OCI-LY7 (cell line): ENCODE data around the gene TBC1D7. TPM values are rescaled to one million over a fixed set of nuclear protein-coding genes. Genes with fewer than 3 reads are reported as not detected.

Experiments
- BruUV-seq: library from RNA; stranded (reverse); fragments of 400-500 nt; replicated peaks from 2 replicates; lab custom pipeline; 2021; lab: Mats Ljungman, UMichigan
- CTCF ChIA-PET: fragments of 300-600 bp; sonication (Branson Sonifier 250); formaldehyde crosslinking; loops from one replicate; lab custom pipeline; 2022; ENCODE audit warnings: antibody characterized with exemption; ENCODE audit not compliant: unreplicated experiment; lab: Charles Lee
- POLR2A ChIA-PET: fragments of 300-600 bp; sonication (Branson Sonifier 250); formaldehyde crosslinking; loops from one replicate; lab custom pipeline; 2022; ENCODE audit warnings: antibody characterized with exemption; lab: Charles Lee
- DNase-seq: peaks from one replicate; pipeline ENCODE4 v3.0.0-alpha.2; 2015; ENCODE audit warnings: low spot score
- H2AFZ ChIP-seq: fragments of 200-600 bp; sonication (generic), shearing (Covaris generic); 2 replicates; pipeline ENCODE4 v1.6.1; 2014; ENCODE audit warnings: mild to moderate bottlenecking, antibody characterized with exemption, low read length, moderate library complexity
- H3K27ac ChIP-seq: fragments of 200-600 bp; sonication (generic); 2 replicates; pipeline ENCODE4 v1.5.1; 2014; ENCODE audit warnings: mixed run types, low read depth, mild to moderate bottlenecking, moderate library complexity, low read length, inconsistent platforms; ENCODE audit not compliant: poor library complexity, severe bottlenecking
- H3K36me3 ChIP-seq: fragments of 200-600 bp; sonication (generic); 2 replicates; pipeline ENCODE4 v1.6.1; 2014; ENCODE audit warnings: mild to moderate bottlenecking, antibody characterized with exemption, low read length, moderate library complexity, mixed read lengths; ENCODE audit not compliant: insufficient read depth
- H3K4me1 ChIP-seq: fragments of 200-600 bp; sonication (generic); 2 replicates; pipeline ENCODE4 v1.5.1; 2014; ENCODE audit warnings: mild to moderate bottlenecking, low read length; ENCODE audit not compliant: insufficient read depth, poor library complexity, severe bottlenecking
- H3K4me2 ChIP-seq: fragments of 200-600 bp; sonication (generic); 2 replicates; pipeline ENCODE4 v1.6.1; 2014; ENCODE audit warnings: mild to moderate bottlenecking, low read length
- H3K4me3 ChIP-seq: fragments of 200-600 bp; sonication (generic); 2 replicates; pipeline ENCODE4 v1.5.1; 2014; ENCODE audit warnings: mild to moderate bottlenecking, low read depth, low read length; ENCODE audit not compliant: poor library complexity, severe bottlenecking
- H3K79me2 ChIP-seq: fragments of 200-600 bp; sonication (generic); 2 replicates; pipeline ENCODE4 v1.6.1; 2016; ENCODE audit warnings: low read depth, mild to moderate bottlenecking, low read length, moderate library complexity, mixed read lengths; ENCODE audit not compliant: insufficient read depth
- H3K9me2 ChIP-seq: fragments of 200-600 bp; sonication (generic); 2 replicates; pipeline ENCODE4 v1.6.1; 2016; ENCODE audit warnings: mild to moderate bottlenecking, low read length, mixed read lengths; ENCODE audit not compliant: insufficient read depth
- H3K9me3 ChIP-seq: fragments of 200-600 bp; sonication (generic); 2 replicates; pipeline ENCODE4 v1.6.1; 2014; ENCODE audit warnings: mild to moderate bottlenecking, mixed run types, low read length, mixed read lengths
- H4K20me1 ChIP-seq: fragments of 200-600 bp; sonication (generic); 2 replicates; pipeline ENCODE4 v1.6.1; 2014; ENCODE audit warnings: mild to moderate bottlenecking, antibody characterized with exemption, low read length, moderate library complexity, mixed read lengths; ENCODE audit not compliant: insufficient read depth
- EZH2phosphoT487 ChIP-seq: fragments of 200-600 bp; sonication (generic); IDR thresholded peaks from 2 replicates; pipeline ENCODE4 v1.6.1; 2018; ENCODE audit warnings: low read depth, borderline replicate concordance, mild to moderate bottlenecking, mixed run types, antibody characterized with exemption, low read length, moderate library complexity, mixed read lengths
- intact Hi-C: fragments of 100-400 bp; cut with micrococcal nuclease; formaldehyde crosslinking; loops from one replicate; pipeline ENCODE4 v1.10.0; 2022; ENCODE audit not compliant: unreplicated experiment
- total RNA-seq, 2 experiments: library from RNA; depleted of rRNA in 1 of 2; stranded (reverse); fragments of >200 nt in 1 of 2; shearing (Covaris generic) in 1 of 2; gene quantifications; 2 replicates each; pipeline ENCODE4 v1.2.3, GENCODE V29; 2014 to 2022
- TF ChIP-seq, protein P1 (sequence below): fragments of 200-600 bp; sonication (generic); conservative IDR thresholded peaks from 2 replicates; pipeline ENCODE4 v1.5.1; 2014; ENCODE audit warnings: mild to moderate bottlenecking, antibody characterized with exemption, low read length, moderate library complexity, mixed read lengths

TBC1D7 gene
- total RNA-seq, 2 experiments from 2014 or later: 46.2 to 69.2 TPM

GRCh38 chr6:13371421-13372072 lies 43.2 kb upstream of the TBC1D7 start:
- Histone ChIP-seq H3K4me2 (no peak overlapping the region), H3K4me3 (no peak overlapping the region), H2AFZ (no peak overlapping the region), H4K20me1 (no peaks in the 10 kb centered on the region), H3K36me3 (peaks cover 2% of the 10 kb centered on the region; the same call in 1 of the 2 replicates), H3K4me1 (peaks cover 25% of the 10 kb centered on the region), H3K79me2 (no peaks in the 10 kb centered on the region), H3K9me2 (no peaks in the 10 kb centered on the region), H3K9me3 (no peaks in the 10 kb centered on the region), H3K27ac (no peak overlapping the region)
- no TSS peak for BruUV-seq
- intact Hi-C loops: no loop called here
- no peak for DNase-seq
- ChIA-PET CTCF (interaction anchor here (1.0 kb wide), 1 partner anchor 14 kb away, joined by 4 read pairs; no protein-coding TSS in a partner anchor), POLR2A (interaction anchor here (0.6 to 2.6 kb wide), 6 partner anchors 8 to 259 kb away, joined by 3 to 8 read pairs (median 4); no protein-coding TSS in a partner anchor)
- TF ChIP-seq, protein P1, sequence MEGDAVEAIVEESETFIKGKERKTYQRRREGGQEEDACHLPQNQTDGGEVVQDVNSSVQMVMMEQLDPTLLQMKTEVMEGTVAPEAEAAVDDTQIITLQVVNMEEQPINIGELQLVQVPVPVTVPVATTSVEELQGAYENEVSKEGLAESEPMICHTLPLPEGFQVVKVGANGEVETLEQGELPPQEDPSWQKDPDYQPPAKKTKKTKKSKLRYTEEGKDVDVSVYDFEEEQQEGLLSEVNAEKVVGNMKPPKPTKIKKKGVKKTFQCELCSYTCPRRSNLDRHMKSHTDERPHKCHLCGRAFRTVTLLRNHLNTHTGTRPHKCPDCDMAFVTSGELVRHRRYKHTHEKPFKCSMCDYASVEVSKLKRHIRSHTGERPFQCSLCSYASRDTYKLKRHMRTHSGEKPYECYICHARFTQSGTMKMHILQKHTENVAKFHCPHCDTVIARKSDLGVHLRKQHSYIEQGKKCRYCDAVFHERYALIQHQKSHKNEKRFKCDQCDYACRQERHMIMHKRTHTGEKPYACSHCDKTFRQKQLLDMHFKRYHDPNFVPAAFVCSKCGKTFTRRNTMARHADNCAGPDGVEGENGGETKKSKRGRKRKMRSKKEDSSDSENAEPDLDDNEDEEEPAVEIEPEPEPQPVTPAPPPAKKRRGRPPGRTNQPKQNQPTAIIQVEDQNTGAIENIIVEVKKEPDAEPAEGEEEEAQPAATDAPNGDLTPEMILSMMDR: no peak
- TF ChIP-seq EZH2phosphoT487: no peak

- Histone ChIP-seq H4K20me1 (no peaks in the 10 kb centered on the region), H3K4me3 (no peak overlapping the region), H3K4me2 (no peak overlapping the region), H3K36me3 (no peaks in the 10 kb centered on the region), H3K4me1 (peaks cover 19% of the 10 kb centered on the region), H3K9me3 (no peaks in the 10 kb centered on the region), H3K79me2 (no peaks in the 10 kb centered on the region), H2AFZ (no peak overlapping the region), H3K9me2 (no peaks in the 10 kb centered on the region), H3K27ac (no peak overlapping the region)
- BruUV-seq: no TSS peak
- TF ChIP-seq, protein P1: no peak
- TF ChIP-seq EZH2phosphoT487: no peak
- POLR2A ChIA-PET: interaction anchor here (0.8 to 0.9 kb wide), 2 partner anchors 14 to 35 kb away, joined by 3 read pairs; no protein-coding TSS in a partner anchor
- CTCF ChIA-PET: no interaction called here
- DNase-seq: no peak
- intact Hi-C loops: no loop called here
Measured at GRCh38 chr6:13370623-13371022, 42.3 kb upstream of the TBC1D7 start.

GRCh38 chr6:13369591-13369990 lies 41.3 kb upstream of the TBC1D7 start:
- no peak for DNase-seq
- Histone ChIP-seq H4K20me1 (no peaks in the 10 kb centered on the region), H3K4me1 (peaks cover 10% of the 10 kb centered on the region), H3K4me2 (no peak overlapping the region), H2AFZ (no peak overlapping the region), H3K9me3 (no peaks in the 10 kb centered on the region), H3K36me3 (peaks cover 8% of the 10 kb centered on the region), H3K4me3 (no peak overlapping the region), H3K79me2 (no peaks in the 10 kb centered on the region), H3K27ac (no peak overlapping the region), H3K9me2 (no peaks in the 10 kb centered on the region)
- no TSS peak for BruUV-seq
- ChIA-PET CTCF (interaction anchor here (0.6 kb wide), 1 partner anchor 85 kb away, joined by 3 read pairs; no protein-coding TSS in a partner anchor), POLR2A (interaction anchor here (0.8 to 3.7 kb wide), 4 partner anchors 9 to 36 kb away, joined by 3 to 11 read pairs (median 3); no protein-coding TSS in a partner anchor)
- TF ChIP-seq, protein P1: no peak
- no peak for TF ChIP-seq EZH2phosphoT487
- intact Hi-C loops: no loop called here
